ENCODE results near the gene GFOD1. TPM values are rescaled to one million over a fixed set of nuclear protein-coding genes. Genes with fewer than 3 reads are reported as not detected.

Gene GFOD1
- total RNA-seq, 1 experiment from 2014 or later = 8.6 TPM

GRCh38 chr6:13364842-13365241 is 122.6 kb downstream of the GFOD1 start:
- no peak for DNase-seq (ENCODE audit: low read depth, low spot score)
- in situ Hi-C loops (cut with HindIII; ENCODE audit: low pct_unique_long_range_greater_than_20kb, low sequenced_read_pairs) = no loop called here

- in situ Hi-C loops (cut with HindIII; ENCODE audit: low pct_unique_long_range_greater_than_20kb, low sequenced_read_pairs) = no loop called here
- DNase-seq (ENCODE audit: low read depth, low spot score) = no peak
These were observed 125.0 kb downstream of the GFOD1 start for GRCh38 chr6:13362412-13362811.

GRCh38 chr6:13360671-13361540 is 126.5 kb downstream of the GFOD1 start:
- in situ Hi-C loops (cut with HindIII; ENCODE audit: low pct_unique_long_range_greater_than_20kb, low sequenced_read_pairs) = no loop called here
- DNase-seq (ENCODE audit: low read depth, low spot score) = no peak

- no peak for DNase-seq (ENCODE audit: low read depth, low spot score)
- in situ Hi-C loops (cut with HindIII; ENCODE audit: low pct_unique_long_range_greater_than_20kb, low sequenced_read_pairs) = no loop called here
These were observed 128.1 kb downstream of the GFOD1 start for GRCh38 chr6:13359287-13359686.

GRCh38 chr6:13358511-13358910 is 128.9 kb downstream of the GFOD1 start:
- in situ Hi-C loops (cut with HindIII; ENCODE audit: low pct_unique_long_range_greater_than_20kb, low sequenced_read_pairs) = no loop called here
- DNase-seq (ENCODE audit: low read depth, low spot score) = no peak

GRCh38 chr6:13357551-13358075 is 129.8 kb downstream of the GFOD1 start:
- in situ Hi-C loops (cut with HindIII; ENCODE audit: low pct_unique_long_range_greater_than_20kb, low sequenced_read_pairs) = no loop called here
- DNase-seq (ENCODE audit: low read depth, low spot score) = no peak

GRCh38 chr6:13355999-13356785 is 131.2 kb downstream of the GFOD1 start:
- DNase-seq (ENCODE audit: low read depth, low spot score) = no peak
- in situ Hi-C loops (cut with HindIII; ENCODE audit: low pct_unique_long_range_greater_than_20kb, low sequenced_read_pairs) = no loop called here

- DNase-seq (ENCODE audit: low read depth, low spot score) = no peak
- in situ Hi-C loops (cut with HindIII; ENCODE audit: low pct_unique_long_range_greater_than_20kb, low sequenced_read_pairs) = no loop called here
These were observed 132.1 kb downstream of the GFOD1 start for GRCh38 chr6:13355043-13355945.

- in situ Hi-C loops (cut with HindIII; ENCODE audit: low pct_unique_long_range_greater_than_20kb, low sequenced_read_pairs) = no loop called here
- no peak for DNase-seq (ENCODE audit: low read depth, low spot score)
These were observed 132.9 kb downstream of the GFOD1 start for GRCh38 chr6:13354331-13355042.

GRCh38 chr6:13352165-13352564 is 135.2 kb downstream of the GFOD1 start:
- in situ Hi-C loops (cut with HindIII; ENCODE audit: low pct_unique_long_range_greater_than_20kb, low sequenced_read_pairs) = no loop called here
- no peak for DNase-seq (ENCODE audit: low read depth, low spot score)

GRCh38 chr6:13351271-13351670 is 136.1 kb downstream of the GFOD1 start:
- DNase-seq (ENCODE audit: low read depth, low spot score) = no peak
- in situ Hi-C loops (cut with HindIII; ENCODE audit: low pct_unique_long_range_greater_than_20kb, low sequenced_read_pairs) = no loop called here

- in situ Hi-C loops (cut with HindIII; ENCODE audit: low pct_unique_long_range_greater_than_20kb, low sequenced_read_pairs) = no loop called here
- no peak for DNase-seq (ENCODE audit: low read depth, low spot score)
These were observed 137.4 kb downstream of the GFOD1 start for GRCh38 chr6:13349811-13350506.

- in situ Hi-C loops (cut with HindIII; ENCODE audit: low pct_unique_long_range_greater_than_20kb, low sequenced_read_pairs) = no loop called here
These were observed 138.9 kb downstream of the GFOD1 start for GRCh38 chr6:13348334-13349113.

GRCh38 chr6:13346245-13346644 is 141.2 kb downstream of the GFOD1 start:
- in situ Hi-C loops (cut with HindIII; ENCODE audit: low pct_unique_long_range_greater_than_20kb, low sequenced_read_pairs) = no loop called here
- DNase-seq (ENCODE audit: low read depth, low spot score) = no peak

More at GRCh38 chr6:13348334-13349113, 138.9 kb downstream of the GFOD1 start:
- DNase-seq (ENCODE audit: low read depth, low spot score) = no peak

GRCh38 chr6:13342414-13343019 is 144.9 kb downstream of the GFOD1 start:
- no peak for DNase-seq (ENCODE audit: low read depth, low spot score)
- in situ Hi-C loops (cut with HindIII; ENCODE audit: low pct_unique_long_range_greater_than_20kb, low sequenced_read_pairs) = no loop called here
